LHCN-M2 (cell line): ENCODE results near the gene SRRD. TPM values are rescaled to one million over a fixed set of nuclear protein-coding genes. Genes with fewer than 3 reads are reported as not detected.

Experiments
- DNase-seq: peaks from one replicate; pipeline ENCODE4 v3.0.0-alpha.2; 2012; ENCODE audit warnings: low read depth
- total RNA-seq: library from RNA; depleted of rRNA; stranded (reverse); fragments of >200 nt; gene quantifications from 2 replicates; pipeline ENCODE4 v1.2.3, GENCODE V29; 2014

SRRD gene
- total RNA-seq, 1 experiment from 2014 or later, result 20.4 TPM

- no peak for DNase-seq
Observed at GRCh38 chr22:26453216-26453615, 30.5 kb upstream of the SRRD start.

- DNase-seq, result no peak
Observed at GRCh38 chr22:26453812-26454500, 29.7 kb upstream of the SRRD start.

GRCh38 chr22:26457661-26458272 lies 25.9 kb upstream of the SRRD start:
- no peak for DNase-seq

- DNase-seq, result no peak
Observed at GRCh38 chr22:26460202-26460601, 23.5 kb upstream of the SRRD start.

GRCh38 chr22:26461188-26461810 lies 22.4 kb upstream of the SRRD start:
- peak; percentile 36 for DNase-seq

- DNase-seq, result no peak
Observed at GRCh38 chr22:26462051-26462450, 21.6 kb upstream of the SRRD start.

- DNase-seq, result no peak
Observed at GRCh38 chr22:26462641-26463040, 21.0 kb upstream of the SRRD start.

GRCh38 chr22:26463101-26463661 lies 20.5 kb upstream of the SRRD start:
- no peak for DNase-seq

- DNase-seq, result no peak
Observed at GRCh38 chr22:26463688-26464087, 20.0 kb upstream of the SRRD start.

- no peak for DNase-seq
Observed at GRCh38 chr22:26464312-26464711, 19.4 kb upstream of the SRRD start.

- DNase-seq, result peak; percentile 26
Observed at GRCh38 chr22:26466196-26466595, 17.5 kb upstream of the SRRD start.

GRCh38 chr22:26470807-26471206 lies 12.9 kb upstream of the SRRD start:
- DNase-seq, result no peak

- peak; percentile 96 for DNase-seq
Observed at GRCh38 chr22:26471522-26471921, 12.2 kb upstream of the SRRD start.

GRCh38 chr22:26474682-26475081 lies 9.0 kb upstream of the SRRD start:
- DNase-seq, result peak; percentile 84

- peak; percentile 37 for DNase-seq
Observed at GRCh38 chr22:26476705-26477340, 6.9 kb upstream of the SRRD start.

GRCh38 chr22:26477341-26477731 lies 6.3 kb upstream of the SRRD start:
- DNase-seq, result no peak

- DNase-seq, result no peak
Observed at GRCh38 chr22:26479043-26479791, 4.5 kb upstream of the SRRD start.

- no peak for DNase-seq
Observed at GRCh38 chr22:26479792-26480610, 3.7 kb upstream of the SRRD start.

GRCh38 chr22:26480611-26480932 lies 3.1 kb upstream of the SRRD start:
- no peak for DNase-seq

GRCh38 chr22:26481112-26481693 lies 2.5 kb upstream of the SRRD start:
- no peak for DNase-seq
